ENCODE measurements around the gene GPR183.

DNA sequence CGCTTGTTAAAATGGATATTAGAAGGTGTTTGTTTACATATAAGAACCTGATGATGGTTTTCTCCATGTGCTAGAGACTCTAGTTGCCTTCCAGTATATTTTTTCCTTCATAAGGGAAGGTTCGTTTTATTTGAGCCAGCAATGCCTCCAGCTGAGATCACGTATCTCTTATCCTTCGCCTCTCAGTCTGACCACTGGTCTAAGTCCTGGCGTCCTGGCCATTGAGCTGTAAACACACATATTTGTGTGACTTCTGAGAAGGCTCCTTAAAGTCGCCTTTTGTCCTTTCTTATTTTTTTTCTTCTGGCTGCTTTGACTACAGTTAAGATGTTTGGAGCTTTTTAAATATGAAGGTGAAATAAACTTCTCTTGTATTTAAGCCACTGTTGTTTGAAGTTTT lies 23.7 kb upstream of the GPR183 start:
- TF ChIP-seq CTCF (IDR thresholded peaks at IDR 0.05) = no peak
- TF ChIP-seq POLR2A (IDR thresholded peaks at IDR 0.05) = no peak

All from adrenal gland (tissue), 5 donors.